HL-60 (cell line): ENCODE measurements around the gene DUSP5.

Experiments
- CTCF ChIP-seq: IDR thresholded peaks from one replicate; pipeline ENCODE4 v1.5.1; 2011; ENCODE audit warnings: low read length, control low read depth, inconsistent platforms; ENCODE audit not compliant: insufficient read depth
- POLR2AphosphoS5 ChIP-seq: IDR thresholded peaks from 2 replicates; pipeline ENCODE4 v1.6.1; 2012; ENCODE audit warnings: low read depth

- TF ChIP-seq CTCF = no peak
- TF ChIP-seq POLR2AphosphoS5 = no peak
These were observed 627 bp downstream of the DUSP5 start for GRCh38 chr10:110498087-110498981.
